ENCODE data around the gene GLI1. TPM values are rescaled to one million over a fixed set of nuclear protein-coding genes. Genes with fewer than 3 reads are reported as not detected.
A peak's percentile ranks its signal among the peaks of the same experiment; 100 is the strongest.

GLI1 gene
- total and polyA plus RNA-seq, 2 of the 13 experiments (the other 11 are each of a cell fraction or from before 2014, with no cell fraction given): 0.09 to 0.20 TPM

- TF ChIP-seq ZBTB39 (CRISPR knock-in tag; IDR thresholded peaks at IDR 0.05): no peak
- TF ChIP-seq ELF1 (CRISPR knock-in tag; IDR thresholded peaks at IDR 0.05): no peak
- TF ChIP-seq ZMYM3 (CRISPR knock-in tag; IDR thresholded peaks at IDR 0.05): no peak
- no peak for TF ChIP-seq ZBTB42 (CRISPR knock-in tag; IDR thresholded peaks at IDR 0.05)
- TF ChIP-seq PREB (CRISPR knock-in tag; IDR thresholded peaks at IDR 0.05): no peak
- no peak for TF ChIP-seq ZNF780A (CRISPR knock-in tag; IDR thresholded peaks at IDR 0.05)
- TF ChIP-seq HOXA5 (CRISPR knock-in tag; IDR thresholded peaks at IDR 0.05): no peak
- TF ChIP-seq PRPF4 (IDR thresholded peaks at IDR 0.05; ENCODE audit: low read depth, low read length, poor library complexity, severe bottlenecking): no peak
- no peak for TF ChIP-seq HNF4A (CRISPR knock-in tag; IDR thresholded peaks at IDR 0.05)
- no peak for TF ChIP-seq SNAPC4 (CRISPR knock-in tag; IDR thresholded peaks at IDR 0.05)
- TF ChIP-seq ZNF446 (CRISPR knock-in tag; IDR thresholded peaks at IDR 0.05): no peak; the same call in 1 of the 2 replicates
- TF ChIP-seq ZNF256 (CRISPR knock-in tag; conservative IDR thresholded peaks at IDR 0.05): no peak
- 0 out of 2 replicates have a peak, but pooled peaks have one; percentile 30 for TF ChIP-seq ZNF280B (CRISPR knock-in tag; IDR thresholded peaks at IDR 0.05; ENCODE audit: borderline replicate concordance)
- no peak for TF ChIP-seq HOXA7 (CRISPR knock-in tag; IDR thresholded peaks at IDR 0.05)
- no peak for TF ChIP-seq ZNF841 (CRISPR knock-in tag; IDR thresholded peaks at IDR 0.05; ENCODE audit: borderline replicate concordance)
- TF ChIP-seq MAFK (conservative IDR thresholded peaks at IDR 0.05 in 1 of 2, IDR thresholded peaks at IDR 0.05 in 1 of 2; ENCODE audit: low read length in 2 of 2): no peak
- no peak for TF ChIP-seq ZUFSP (CRISPR knock-in tag; IDR thresholded peaks at IDR 0.05; ENCODE audit: borderline replicate concordance)
- no peak for TF ChIP-seq MATR3 (CRISPR knock-in tag; IDR thresholded peaks at IDR 0.05)
- 0 out of 2 replicates have a peak, but pooled peaks have one; percentile 8 for TF ChIP-seq ZNF335 (CRISPR knock-in tag; IDR thresholded peaks at IDR 0.05)
- no peak for TF ChIP-seq ZNF235 (CRISPR knock-in tag; IDR thresholded peaks at IDR 0.05; ENCODE audit: borderline replicate concordance)
Measured at GRCh38 chr12:57519796-57520052, 60.1 kb downstream of the GLI1 start (continued).

Data from HepG2 (cell line).